Activated CD8-positive, alpha-beta memory T cell treated with anti-CD3 and anti-CD28 coated beads for 4 hours (primary cell): ENCODE data around the gene CCDC9.
"Not testable (repeated sequence)": the region's sequence is repeated elsewhere in the genome, so short reads cannot be mapped to it uniquely, and the experiment has no call there.

Experiments
- DNase-seq, 2 donors: peaks; one replicate each; pipeline ENCODE4 v3.0.0-alpha.2; 2020; ENCODE audit warnings: low read depth in 2 of 2

Gene CCDC9

DNA sequence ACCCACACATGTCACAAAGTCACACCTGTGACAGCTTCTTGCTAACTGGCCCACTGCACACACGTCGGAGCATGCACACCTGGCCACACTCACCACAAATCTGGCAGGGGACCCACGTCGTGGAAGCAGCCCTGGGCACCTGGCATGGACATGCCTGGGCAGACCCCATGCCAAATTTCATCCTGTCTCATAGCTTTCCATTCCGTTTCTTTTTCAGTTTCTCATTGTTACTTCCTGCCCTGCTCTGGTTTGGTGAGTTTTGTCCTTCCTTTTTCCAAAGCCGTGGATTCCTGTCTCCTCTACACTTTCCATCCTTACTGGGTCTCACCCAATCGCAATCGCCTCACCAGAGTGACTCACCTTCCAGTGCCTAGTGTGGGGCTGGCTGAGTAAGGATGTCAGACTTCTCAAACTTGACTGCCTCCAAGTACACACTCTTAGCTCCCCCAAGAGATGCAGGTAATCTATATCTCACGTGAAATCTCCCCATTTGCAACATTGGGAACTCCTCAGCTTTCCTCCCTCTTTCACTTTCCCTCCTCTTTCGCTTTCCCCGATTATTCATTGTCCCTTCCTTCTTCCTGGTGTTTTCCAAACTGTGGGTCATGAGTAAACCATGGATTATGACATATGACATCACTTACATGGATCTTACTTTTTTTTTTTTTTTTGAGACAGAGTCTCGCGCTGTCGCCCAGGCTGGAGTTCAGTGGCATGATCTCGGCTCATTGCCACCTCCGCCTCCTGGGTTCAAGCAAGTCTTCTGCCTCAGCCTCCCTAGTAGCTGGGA, 23.7 kb upstream of the CCDC9 start:
- no peak for DNase-seq

- DNase-seq = no peak
Observed at GRCh38 chr19:47236072-47236675, 20.2 kb upstream of the CCDC9 start.

GRCh38 chr19:47239152-47239551, 17.2 kb upstream of the CCDC9 start:
- no peak for DNase-seq

- DNase-seq = no peak
Observed at GRCh38 chr19:47239610-47240296, 16.6 kb upstream of the CCDC9 start.

DNA sequence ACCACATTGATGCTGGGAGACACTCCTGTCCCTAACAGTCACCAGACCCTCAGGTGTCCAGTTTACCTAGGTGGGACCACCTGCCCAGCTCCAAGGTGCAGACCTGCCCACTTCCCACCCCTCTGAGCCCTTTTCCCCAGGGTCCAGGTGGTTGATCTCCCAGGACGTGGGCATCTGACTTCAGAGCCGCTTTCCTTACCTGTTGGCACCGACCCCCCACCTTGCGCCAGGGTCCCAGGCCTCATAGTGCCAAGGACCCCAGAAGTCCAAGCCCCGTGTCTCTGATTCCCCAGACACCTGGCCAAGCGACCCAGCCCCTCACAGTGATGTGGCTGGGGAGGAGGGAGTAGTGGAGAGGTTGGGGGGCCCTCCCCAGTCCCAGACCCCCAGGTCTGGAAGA, 15.8 kb upstream of the CCDC9 start:
- no peak for DNase-seq

- DNase-seq = peak; percentile 74 to 80
Observed at GRCh38 chr19:47240996-47241918, 15.1 kb upstream of the CCDC9 start.

DNA sequence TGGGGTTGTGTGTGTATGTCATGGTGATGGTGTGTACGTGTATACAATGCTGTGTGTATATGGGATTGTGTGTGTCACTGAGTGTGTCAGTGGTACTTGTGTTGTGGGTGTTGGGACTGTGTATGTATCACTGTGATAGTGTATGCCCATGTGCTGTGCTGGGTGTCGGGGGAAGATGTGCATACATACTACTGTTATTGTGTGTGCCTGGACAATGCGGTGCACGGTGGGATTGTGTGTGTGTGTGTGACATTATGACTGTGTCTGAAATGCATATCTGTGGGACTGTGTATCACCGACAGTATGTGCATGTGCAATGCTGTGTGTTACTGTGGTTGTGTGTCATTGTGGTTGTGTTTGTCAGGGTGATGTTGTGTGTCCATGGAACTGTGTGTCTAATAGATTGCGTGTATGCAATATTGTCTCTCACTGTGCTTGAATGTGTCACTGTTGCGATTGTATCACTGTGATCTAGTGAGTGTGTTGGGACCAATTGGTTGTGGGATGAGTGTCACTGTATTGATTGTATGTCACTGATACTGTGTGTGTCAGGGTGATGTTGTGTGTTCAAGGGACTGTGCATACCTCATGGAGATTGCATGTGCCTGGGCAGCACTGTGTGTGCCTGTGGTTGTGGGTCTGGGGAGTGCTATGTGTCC, 14.3 kb upstream of the CCDC9 start:
- DNase-seq = no peak

- DNase-seq = no peak
Observed at GRCh38 chr19:47243364-47243775, 13.0 kb upstream of the CCDC9 start.

DNA sequence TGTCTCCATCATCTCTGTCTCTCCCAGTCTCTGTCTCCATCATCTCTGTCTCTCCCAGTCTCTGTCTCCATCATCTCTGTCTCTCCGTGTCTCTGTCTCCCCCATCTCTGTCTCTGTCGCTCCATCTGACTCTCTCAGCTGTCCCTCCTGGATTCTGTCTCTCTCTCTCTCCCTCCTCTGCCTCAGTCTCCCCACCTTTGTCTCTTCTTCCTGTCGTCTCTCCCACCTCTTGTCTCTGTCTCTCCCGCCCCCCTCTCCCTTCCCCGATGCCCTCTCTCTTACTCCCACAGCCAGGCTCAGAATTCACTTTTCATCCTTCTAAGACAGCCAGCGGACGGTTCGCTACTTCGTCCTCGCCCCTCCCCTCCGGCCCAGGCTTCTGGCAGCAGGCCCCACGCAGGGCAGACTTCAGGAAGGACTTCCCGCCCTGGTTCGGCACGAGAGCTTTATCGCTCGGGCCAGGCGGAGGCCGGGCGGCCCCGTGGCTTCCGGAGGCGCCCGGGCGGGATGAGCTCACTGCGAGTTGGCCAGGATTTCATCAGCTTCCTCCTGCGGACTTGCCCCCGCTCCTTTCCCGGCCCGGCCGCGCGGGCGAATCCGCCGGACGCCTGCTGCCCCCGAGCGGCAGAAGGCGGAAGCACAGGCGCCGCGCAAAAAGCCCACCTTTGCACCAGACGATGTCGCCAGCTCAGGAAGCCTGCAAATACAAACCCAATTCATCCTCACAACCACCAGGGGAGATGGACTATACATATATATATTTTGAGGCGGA, 12.4 kb upstream of the CCDC9 start:
- peak; percentile 78 for DNase-seq

DNA sequence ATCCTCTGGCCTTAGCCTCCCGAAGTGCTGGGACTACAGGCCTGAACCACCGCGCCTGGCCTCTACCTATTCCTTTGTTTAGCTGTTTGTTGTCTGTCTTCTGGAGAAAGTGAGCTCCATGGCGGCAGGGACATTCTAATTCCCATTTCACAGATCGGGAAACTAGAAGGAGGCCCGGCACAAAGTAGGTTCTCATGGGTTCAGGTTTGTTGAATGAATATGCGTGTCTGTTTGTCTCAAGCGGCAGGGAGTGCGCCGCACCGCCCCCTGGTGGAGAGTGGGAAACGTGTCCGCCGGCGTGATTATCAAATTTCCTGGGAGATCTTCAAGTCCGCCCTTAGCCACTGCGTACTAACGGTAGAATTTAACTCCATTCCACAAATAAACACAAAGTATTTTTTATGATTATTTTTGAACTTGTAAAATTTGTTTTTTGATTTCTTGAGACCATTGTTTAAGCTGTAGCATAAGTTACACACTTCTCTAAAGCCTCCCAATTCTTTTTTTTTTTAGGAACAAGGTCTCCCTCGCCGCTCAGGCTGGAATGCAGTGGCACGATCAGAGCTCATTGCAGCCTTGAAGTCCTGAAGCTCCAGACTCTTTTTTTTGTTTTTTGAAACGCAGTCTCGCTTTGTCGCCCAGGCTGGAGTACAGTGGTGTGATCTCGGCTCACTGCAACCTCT, 8.9 kb upstream of the CCDC9 start:
- DNase-seq = peak in 1 of 2 donors; percentile 69

GRCh38 chr19:47253016-47253415, 3.3 kb upstream of the CCDC9 start:
- not testable (repeated sequence) for DNase-seq

DNA sequence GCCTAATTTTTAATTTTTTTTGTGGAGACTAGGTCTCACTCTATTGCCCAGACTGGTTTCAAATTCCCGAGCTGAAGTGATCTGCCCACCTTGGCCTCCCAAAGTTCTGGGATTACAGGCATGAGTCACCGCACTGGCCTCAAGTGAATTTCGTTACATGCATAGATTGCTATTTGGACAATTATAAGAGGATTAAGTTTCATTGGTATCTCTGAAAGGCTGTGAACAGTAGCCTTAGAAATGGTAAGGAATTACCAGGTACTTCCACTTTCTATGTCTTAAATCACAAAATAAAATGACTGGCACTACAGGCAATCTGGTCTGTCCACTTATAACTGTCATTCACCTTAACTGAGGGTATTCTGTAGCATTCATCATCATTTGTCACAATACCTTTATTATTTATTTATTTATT, 2.9 kb upstream of the CCDC9 start:
- no peak for DNase-seq

DNA sequence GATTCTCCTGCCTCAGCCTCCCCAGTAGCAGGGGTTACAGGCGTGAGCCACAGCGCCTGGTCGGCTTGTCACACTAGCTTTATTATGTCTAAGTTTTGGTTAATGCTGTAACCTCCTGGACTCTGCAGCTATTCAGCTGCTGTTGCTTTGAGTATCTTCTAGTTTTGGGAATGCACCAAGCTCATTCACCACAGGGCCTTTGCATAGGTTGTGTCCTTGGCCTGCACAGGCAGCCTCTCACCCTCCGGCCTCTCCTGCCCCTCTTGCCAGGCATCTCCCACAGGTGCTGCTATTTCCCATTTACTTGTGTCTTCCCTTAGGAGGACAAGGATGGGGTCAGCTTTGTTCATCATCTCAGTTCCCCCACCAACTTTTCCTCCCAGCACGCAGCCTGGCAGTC, 2.4 kb upstream of the CCDC9 start:
- no peak for DNase-seq

GRCh38 chr19:47256693-47257410, 527 bp downstream of the CCDC9 start:
- DNase-seq = peak; percentile 99

GRCh38 chr19:47257411-47258169, 1.3 kb downstream of the CCDC9 start:
- DNase-seq = no peak

GRCh38 chr19:47258434-47258833, 2.1 kb downstream of the CCDC9 start:
- no peak for DNase-seq

DNA sequence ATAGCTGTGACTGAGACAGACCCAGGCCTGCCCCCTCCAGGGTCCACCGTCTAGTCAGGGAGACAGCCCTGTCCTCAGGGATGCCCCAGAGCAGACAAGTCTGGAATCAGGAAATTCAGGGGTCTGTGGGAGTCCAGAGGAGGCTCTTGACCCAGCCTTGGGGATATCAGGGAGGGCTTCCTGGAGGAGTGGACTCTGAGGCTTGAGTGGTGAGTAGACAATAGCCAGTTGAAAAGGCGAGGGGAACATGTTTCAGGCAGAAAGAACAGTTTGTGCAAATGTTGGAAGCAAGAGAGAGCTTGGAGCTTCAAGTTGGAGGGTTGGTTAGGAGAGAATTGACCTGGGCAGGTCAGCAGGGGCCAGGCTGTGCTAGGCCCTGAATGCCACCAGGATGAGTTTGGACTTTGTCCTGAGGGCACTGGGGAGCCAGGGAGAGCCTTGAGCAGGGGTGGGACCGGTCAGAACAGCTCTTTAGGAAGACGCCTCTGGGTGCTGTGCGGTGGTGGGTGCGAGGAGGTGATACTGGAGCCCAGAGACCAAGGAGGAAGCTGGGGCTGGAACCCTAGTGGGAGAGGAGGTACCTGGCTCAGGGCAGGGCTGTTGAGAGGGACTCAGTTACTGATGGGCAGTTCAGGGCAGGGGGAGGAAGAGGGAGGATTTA, 2.7 kb downstream of the CCDC9 start:
- DNase-seq = no peak

DNA sequence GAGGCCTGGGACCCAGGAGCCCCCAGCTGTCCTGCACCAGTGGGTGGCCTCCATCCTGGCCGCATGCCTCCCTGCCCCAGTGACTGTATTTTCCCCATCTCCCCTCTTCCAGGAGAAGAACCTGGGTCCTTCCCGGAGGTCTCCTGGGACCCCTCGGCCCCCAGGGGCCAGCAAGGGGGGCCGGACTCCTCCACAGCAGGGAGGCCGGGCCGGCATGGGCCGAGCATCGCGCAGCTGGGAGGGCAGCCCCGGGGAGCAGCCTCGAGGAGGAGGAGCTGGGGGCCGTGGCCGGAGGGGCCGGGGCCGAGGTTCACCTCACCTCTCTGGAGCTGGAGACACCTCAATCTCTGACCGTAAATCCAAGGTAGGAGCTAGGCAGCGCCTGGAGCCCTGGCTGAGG, 4.2 kb downstream of the CCDC9 start:
- no peak for DNase-seq
